Stimulated activated CD8-positive, alpha-beta memory T cell treated with anti-CD3 and anti-CD28 coated beads, Interleukin-15, amount 100 ng/mL, for 24 hours (primary cell): Measurements from ENCODE around the gene YBX2.
"Not testable (repeated sequence)": the region's sequence is repeated elsewhere in the genome, so short reads cannot be mapped to it uniquely, and the experiment has no call there.

Source experiments
- DNase-seq: peaks from one replicate; pipeline ENCODE4 v3.0.0-alpha.2; 2020; ENCODE audit warnings: low read depth

YBX2 gene

GRCh38 chr17:7262935-7263800 is 31.3 kb downstream of the YBX2 start:
- DNase-seq, result no peak

- no peak for DNase-seq
These were observed 32.1 kb downstream of the YBX2 start, which contains the start of gene CLDN7 for GRCh38 chr17:7262192-7262934. CLDN7 (minus strand) TSS chr17:7262478; CDS start chr17:7262043, 435 bp downstream.

- DNase-seq, result no peak
These were observed 32.9 kb downstream of the YBX2 start for GRCh38 chr17:7261379-7262191.

GRCh38 chr17:7260651-7261378 is 33.6 kb downstream of the YBX2 start:
- DNase-seq, result no peak

DNA sequence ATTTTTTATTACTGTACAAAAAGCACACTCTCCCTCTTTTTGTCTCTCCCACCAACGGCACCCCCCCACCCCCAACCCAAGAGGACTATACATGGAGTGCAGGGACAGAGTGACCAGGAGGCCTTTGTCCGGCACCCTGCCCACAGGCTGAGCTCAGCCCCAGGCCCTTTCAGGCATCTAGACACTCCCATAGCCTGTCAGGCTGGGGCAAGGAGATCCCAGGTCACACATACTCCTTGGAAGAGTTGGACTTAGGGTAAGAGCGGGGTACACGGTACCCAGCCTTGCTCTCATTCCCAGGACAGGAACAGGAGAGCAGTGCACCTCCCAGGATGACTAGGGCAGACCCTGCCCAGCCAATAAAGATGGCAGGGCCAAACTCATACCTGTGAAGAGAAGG is 34.3 kb downstream of the YBX2 start:
- DNase-seq, result no peak

DNA sequence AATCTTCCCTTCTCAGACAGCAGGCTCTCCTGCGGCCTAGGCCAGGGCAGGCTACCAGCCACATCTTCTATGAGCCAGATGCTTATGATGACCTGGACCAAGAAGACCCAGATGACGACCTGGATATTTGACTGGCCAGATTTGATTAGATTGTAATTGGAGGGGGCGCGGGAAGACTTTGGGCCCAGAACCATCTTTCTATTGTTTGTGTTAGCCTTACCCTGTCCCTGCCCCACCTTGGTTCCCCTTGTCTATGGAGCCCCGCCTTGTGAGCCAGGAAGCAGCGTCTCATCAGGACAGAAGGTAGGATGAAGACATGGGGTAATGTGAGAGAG is 34.9 kb downstream of the YBX2 start:
- DNase-seq, result no peak

- no peak for DNase-seq
These were observed 35.5 kb downstream of the YBX2 start for GRCh38 chr17:7258731-7259554.

DNA sequence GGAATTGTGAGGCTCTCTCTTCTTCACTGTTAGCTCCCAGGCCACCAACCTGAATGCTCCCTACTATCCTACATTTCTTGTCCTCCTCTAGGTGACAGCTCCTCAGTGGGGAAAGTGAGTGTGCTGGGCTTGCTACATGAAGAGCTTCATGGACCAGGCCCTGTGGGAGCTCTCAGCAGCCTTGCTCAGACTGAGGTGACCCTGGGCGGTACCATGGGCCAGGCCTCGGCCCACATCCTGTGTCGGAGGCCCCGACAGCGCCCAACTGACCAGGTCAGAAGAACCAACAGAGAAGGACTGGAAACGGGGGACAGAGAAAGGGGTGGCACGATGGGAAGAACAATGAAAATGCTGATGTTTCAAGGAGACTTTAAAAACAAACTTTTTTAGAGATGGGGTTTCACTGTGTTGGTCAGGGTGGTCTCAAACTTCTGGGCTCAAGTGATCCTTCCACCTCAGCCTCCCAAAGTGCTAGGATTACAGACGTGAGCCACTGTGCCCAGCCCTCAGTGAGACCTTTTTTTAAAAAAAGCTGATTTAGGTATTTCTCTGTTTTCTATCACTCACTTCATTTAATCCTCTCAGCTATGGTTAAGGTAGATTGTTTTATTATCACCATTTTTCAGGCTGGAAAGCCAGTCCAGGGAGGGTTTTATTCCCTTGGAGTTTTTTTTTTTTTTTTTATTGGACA is 37.5 kb downstream of the YBX2 start:
- DNase-seq, result no peak

DNA sequence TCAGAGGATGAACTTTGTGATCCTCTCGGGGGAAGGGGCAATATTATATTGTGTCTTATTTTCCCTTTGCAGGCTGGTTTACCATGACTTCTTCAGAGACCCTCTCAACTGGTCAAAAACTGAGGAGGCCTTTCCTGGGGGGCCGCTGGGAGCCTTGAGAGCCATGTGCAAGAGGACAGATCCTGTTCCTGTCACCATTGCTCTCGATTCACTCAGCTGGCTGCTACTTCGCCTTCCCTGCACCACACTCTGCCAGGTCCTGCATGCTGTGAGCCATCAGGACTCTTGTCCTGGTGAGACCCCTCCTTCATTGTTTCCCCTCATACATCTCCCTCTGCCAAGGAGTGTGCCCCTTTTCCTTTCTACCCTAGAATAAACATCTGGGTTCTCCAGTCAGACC is 39.9 kb downstream of the YBX2 start:
- no peak for DNase-seq

DNA sequence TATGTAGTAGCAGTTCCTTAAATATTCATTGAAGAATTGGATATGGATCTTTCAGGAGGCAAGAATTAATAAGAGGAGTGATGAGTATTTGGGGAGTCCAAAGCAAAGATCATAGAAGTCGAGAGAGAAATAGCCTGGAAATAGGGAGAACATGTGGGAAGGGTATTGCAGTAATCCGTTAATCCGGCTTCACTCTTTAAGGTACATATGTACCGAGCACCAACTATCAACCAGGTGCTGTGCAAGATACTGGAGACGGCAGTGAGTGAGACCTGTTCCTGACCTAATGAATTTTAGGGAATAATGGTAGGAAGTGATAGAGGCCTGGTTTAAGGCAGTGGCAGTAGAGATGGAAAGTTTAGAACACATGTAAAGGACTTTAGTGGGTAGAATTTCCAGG is 41.4 kb downstream of the YBX2 start:
- no peak for DNase-seq

GRCh38 chr17:7252176-7253043 is 42.0 kb downstream of the YBX2 start, which contains the start of gene ELP5:
ELP5 (plus strand) TSS chr17:7252215; CDS start chr17:7252551, 336 bp downstream.
- DNase-seq, result peak; percentile 72

- peak; percentile 100 for DNase-seq
These were observed 42.7 kb downstream of the YBX2 start, which contains the start of gene CTDNEP1 for GRCh38 chr17:7251661-7252175. CTDNEP1 (minus strand) TSS chr17:7251734; CDS start chr17:7251296, 438 bp downstream.

- no peak for DNase-seq
These were observed 43.5 kb downstream of the YBX2 start for GRCh38 chr17:7250695-7251627.

- no peak for DNase-seq
These were observed 44.6 kb downstream of the YBX2 start for GRCh38 chr17:7249830-7250229.

DNA sequence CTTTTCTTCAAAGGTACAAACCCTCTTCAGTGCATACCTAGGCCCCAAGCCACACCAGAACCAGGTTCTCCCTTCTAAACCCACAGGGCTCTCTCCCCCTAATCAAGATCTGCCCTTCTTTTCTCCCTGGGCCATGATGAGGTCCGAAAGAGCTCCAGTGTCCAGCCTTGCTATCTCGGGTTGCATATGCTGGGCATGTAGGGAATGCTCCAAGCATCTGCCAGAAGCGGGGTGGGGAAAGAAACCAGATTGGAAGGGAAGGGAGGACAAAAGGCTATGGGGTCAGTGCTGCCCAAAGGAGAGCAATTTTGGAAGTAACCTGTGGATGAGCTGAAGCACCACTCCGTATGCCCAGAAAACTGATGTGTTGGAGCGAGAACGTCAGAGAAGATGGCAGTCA is 45.2 kb downstream of the YBX2 start:
- DNase-seq, result no peak

DNA sequence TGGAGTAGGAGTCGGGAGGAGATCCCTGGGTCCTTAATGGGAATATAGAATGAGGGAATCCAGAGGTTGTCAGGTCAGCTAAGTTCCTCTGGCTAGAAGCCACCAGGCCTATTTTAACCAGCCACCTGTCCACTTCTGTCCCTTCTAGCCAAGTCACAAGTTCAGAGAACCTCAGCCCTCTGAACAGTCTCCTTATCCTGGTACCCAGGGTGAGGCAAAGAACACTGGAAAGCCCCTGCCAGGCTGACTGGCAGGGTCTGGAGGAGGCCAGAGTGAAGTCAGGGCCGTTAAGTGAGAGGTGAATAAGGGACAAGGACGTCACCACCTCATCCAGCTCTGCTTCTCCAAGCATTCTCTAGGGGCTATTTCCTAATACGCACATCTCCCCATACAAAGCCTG is 45.6 kb downstream of the YBX2 start:
- DNase-seq, result no peak

GRCh38 chr17:7246779-7247178 is 47.7 kb downstream of the YBX2 start:
- DNase-seq, result no peak

- not testable (repeated sequence) for DNase-seq
These were observed 50.6 kb downstream of the YBX2 start for GRCh38 chr17:7243838-7244237.
